WTC11 (cell line): Measurements from ENCODE around the gene AGMAT. TPM values are rescaled to one million over a fixed set of nuclear protein-coding genes. Genes with fewer than 3 reads are reported as not detected.
A peak's percentile ranks its signal among the peaks of the same experiment; 100 is the strongest.

Experiments
- ATAC-seq: fragments of 200-7000 bp; cut with Tn5 transposase; 2 replicates; pipeline ENCODE4 v1.10.0; 2021; ENCODE audit warnings: mild to moderate bottlenecking, moderate library complexity
- CTCF ChIA-PET: fragments of 300-600 bp; sonication (Branson Sonifier 250); formaldehyde crosslinking; loops from one replicate; lab custom pipeline; 2021; ENCODE audit warnings: antibody characterized with exemption; lab: Charles Lee
- POLR2A ChIA-PET: fragments of 350-600 bp; sonication (Branson Sonifier 250); formaldehyde crosslinking; loops from one replicate; lab custom pipeline; 2021; ENCODE audit warnings: antibody characterized with exemption; lab: Charles Lee
- DNase-seq: peaks from one replicate; pipeline ENCODE4 v3.0.0; 2021; ENCODE audit warnings: low spot score
- H3K27ac Mint-ChIP-seq: 2 replicates; pipeline ENCODE4 v1.8.0; 2021; ENCODE audit warnings: mixed read lengths
- H3K27me3 Mint-ChIP-seq: 2 replicates; pipeline ENCODE4 v1.8.0; 2021; ENCODE audit warnings: low read depth, mild to moderate bottlenecking, moderate library complexity, mixed read lengths
- H3K36me3 Mint-ChIP-seq: 2 replicates; pipeline ENCODE4 v1.8.0; 2021; ENCODE audit warnings: mixed read lengths
- H3K4me1 Mint-ChIP-seq: 2 replicates; pipeline ENCODE4 v1.8.0; 2022; ENCODE audit warnings: mixed read lengths
- H3K4me3 Mint-ChIP-seq: 2 replicates; pipeline ENCODE4 v1.8.0; 2021; ENCODE audit warnings: mild to moderate bottlenecking, moderate library complexity, mixed read lengths
- H3K9me3 Mint-ChIP-seq: 2 replicates; pipeline ENCODE4 v1.8.0; 2021; ENCODE audit warnings: mixed read lengths
- ARID4B ChIP-seq: sonication (generic); formaldehyde crosslinking; IDR thresholded peaks from 2 replicates; pipeline ENCODE4 v1.8.0; 2023; ENCODE audit warnings: missing genetic modification reagents, mild to moderate bottlenecking, borderline replicate concordance
- CREM ChIP-seq: sonication (generic); formaldehyde crosslinking; IDR thresholded peaks from 2 replicates; pipeline ENCODE4 v1.8.1; 2022; ENCODE audit warnings: mild to moderate bottlenecking, missing genetic modification reagents, moderate library complexity
- E2F4 ChIP-seq: sonication (generic); formaldehyde crosslinking; IDR thresholded peaks from 2 replicates; pipeline ENCODE4 v1.8.1; 2022; ENCODE audit warnings: low read depth, mild to moderate bottlenecking, moderate library complexity, missing genetic modification reagents, borderline replicate concordance
- GABPB1 ChIP-seq: sonication (generic); formaldehyde crosslinking; IDR thresholded peaks from 2 replicates; pipeline ENCODE4 v1.8.1; 2023; ENCODE audit warnings: mild to moderate bottlenecking, missing genetic modification reagents
- SMAD3 ChIP-seq: sonication (generic); formaldehyde crosslinking; IDR thresholded peaks from 2 replicates; pipeline ENCODE4 v1.8.0; 2022; ENCODE audit warnings: missing genetic modification reagents, mild to moderate bottlenecking, borderline replicate concordance
- SP1 ChIP-seq: sonication (generic); formaldehyde crosslinking; conservative IDR thresholded peaks from 2 replicates; pipeline ENCODE4 v1.8.1; 2022; ENCODE audit warnings: missing genetic modification reagents
- ZNF425 ChIP-seq: fragments of 250-450 bp; sonication (Bioruptor Pico); conservative IDR thresholded peaks from 2 replicates; pipeline ENCODE4 v1.9.0; 2021; ENCODE audit warnings: mild to moderate bottlenecking
- total RNA-seq: library from RNA; stranded (reverse); gene quantifications from 3 replicates; pipeline ENCODE4 v1.2.3, GENCODE V29; 2021
- TF ChIP-seq, protein P1 (sequence below): sonication (generic); formaldehyde crosslinking; IDR thresholded peaks from 2 replicates; pipeline ENCODE4 v1.8.1; 2023; ENCODE audit warnings: mild to moderate bottlenecking, missing genetic modification reagents, borderline replicate concordance
- TF ChIP-seq, protein P2 (sequence below): sonication (generic); formaldehyde crosslinking; IDR thresholded peaks from 2 replicates; pipeline ENCODE4 v1.8.1; 2023; ENCODE audit warnings: mild to moderate bottlenecking, missing genetic modification reagents

The AGMAT gene
- total RNA-seq, 1 experiment from 2014 or later = 5.5 TPM

DNA sequence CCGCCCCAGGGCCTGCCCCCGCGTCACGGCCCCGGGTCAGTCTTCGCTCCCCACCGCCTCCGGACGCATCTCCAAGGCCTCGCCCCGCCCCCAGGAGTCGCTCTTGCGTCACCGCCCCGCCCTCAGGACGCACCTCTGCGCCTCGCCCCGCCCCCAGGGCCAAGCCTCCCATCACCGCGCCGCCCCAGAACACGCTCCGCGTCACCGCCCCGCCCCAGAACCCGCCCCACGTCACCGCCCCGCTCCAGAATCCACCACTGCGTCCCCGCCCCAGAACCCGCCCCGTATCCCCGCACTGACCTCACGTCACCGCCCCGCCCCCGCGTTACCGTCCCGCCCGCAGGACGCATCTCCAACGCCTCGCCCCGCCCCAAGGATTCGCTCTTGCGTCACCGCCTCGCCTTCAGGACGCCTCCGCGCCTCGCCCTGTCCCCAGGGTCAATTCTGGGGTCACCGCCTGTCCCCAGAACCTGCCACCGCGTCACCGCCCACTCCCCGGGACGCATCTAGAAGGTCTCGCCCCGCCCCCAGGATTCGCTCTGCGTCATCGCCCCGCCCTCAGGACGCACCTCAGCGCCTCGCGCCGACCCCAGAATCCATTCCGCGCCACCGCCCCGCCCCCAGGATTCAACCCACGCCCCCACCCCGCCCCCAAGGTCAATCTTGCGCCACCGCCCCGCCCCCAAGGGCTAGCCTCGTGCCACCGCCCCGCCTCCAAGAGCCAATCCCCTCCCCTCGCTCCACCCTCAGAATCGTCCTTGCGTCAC, 60.4 kb downstream of the AGMAT start:
- peak; percentile 100 for DNase-seq
- TF ChIP-seq SMAD3 (no peak), SP1 (CRISPR knock-in tag) (peak; percentile 7; the same call in 1 of the 2 replicates), ARID4B (CRISPR knock-in tag) (0 out of 2 replicates have a peak, but pooled peaks have one; percentile 2), ZNF425 (CRISPR knock-in tag) (no peak), CREM (CRISPR knock-in tag) (0 out of 2 replicates have a peak, but pooled peaks have one; percentile 28), GABPB1 (CRISPR knock-in tag) (peak; percentile 41; the same call in 1 of the 2 replicates)
- ChIA-PET POLR2A (interaction anchor here (0.9 kb wide), 1 partner anchor 15 kb away, joined by 5 read pairs; no protein-coding TSS in a partner anchor), CTCF (interaction anchor here (0.8 to 1.0 kb wide), 2 partner anchors 60 to 79 kb away, joined by 3 to 4 read pairs; no protein-coding TSS in a partner anchor)
- no peaks in the 10 kb centered on the region for H3K9me3 Mint-ChIP-seq
- ATAC-seq = peak; percentile 46
- peaks cover 39% of the 10 kb centered on the region for H3K4me1 Mint-ChIP-seq
- peak overlapping the region; percentile 97 for H3K27ac Mint-ChIP-seq
- peak overlapping the region; percentile 94 for H3K4me3 Mint-ChIP-seq
- H3K36me3 Mint-ChIP-seq = no peaks in the 10 kb centered on the region
- H3K27me3 Mint-ChIP-seq = no peaks in the 10 kb centered on the region

- Mint-ChIP-seq H3K36me3 (no peaks in the 10 kb centered on the region), H3K27ac (peak within 1 kb of the TSS; percentile 98), H3K9me3 (no peaks in the 10 kb centered on the region), H3K4me1 (peaks cover 39% of the 10 kb centered on the region), H3K4me3 (peak within 1 kb of the TSS; percentile 94), H3K27me3 (no peaks in the 10 kb centered on the region)
- DNase-seq (no peak), ATAC-seq (no peak)
- POLR2A ChIA-PET = interaction anchor here (0.9 kb wide), 1 partner anchor 15 kb away, joined by 5 read pairs; no protein-coding TSS in a partner anchor
- CTCF ChIA-PET = interaction anchor here (0.8 to 0.9 kb wide), 2 partner anchors 15 to 60 kb away, joined by 4 read pairs; no protein-coding TSS in a partner anchor
- TF ChIP-seq, protein P1, sequence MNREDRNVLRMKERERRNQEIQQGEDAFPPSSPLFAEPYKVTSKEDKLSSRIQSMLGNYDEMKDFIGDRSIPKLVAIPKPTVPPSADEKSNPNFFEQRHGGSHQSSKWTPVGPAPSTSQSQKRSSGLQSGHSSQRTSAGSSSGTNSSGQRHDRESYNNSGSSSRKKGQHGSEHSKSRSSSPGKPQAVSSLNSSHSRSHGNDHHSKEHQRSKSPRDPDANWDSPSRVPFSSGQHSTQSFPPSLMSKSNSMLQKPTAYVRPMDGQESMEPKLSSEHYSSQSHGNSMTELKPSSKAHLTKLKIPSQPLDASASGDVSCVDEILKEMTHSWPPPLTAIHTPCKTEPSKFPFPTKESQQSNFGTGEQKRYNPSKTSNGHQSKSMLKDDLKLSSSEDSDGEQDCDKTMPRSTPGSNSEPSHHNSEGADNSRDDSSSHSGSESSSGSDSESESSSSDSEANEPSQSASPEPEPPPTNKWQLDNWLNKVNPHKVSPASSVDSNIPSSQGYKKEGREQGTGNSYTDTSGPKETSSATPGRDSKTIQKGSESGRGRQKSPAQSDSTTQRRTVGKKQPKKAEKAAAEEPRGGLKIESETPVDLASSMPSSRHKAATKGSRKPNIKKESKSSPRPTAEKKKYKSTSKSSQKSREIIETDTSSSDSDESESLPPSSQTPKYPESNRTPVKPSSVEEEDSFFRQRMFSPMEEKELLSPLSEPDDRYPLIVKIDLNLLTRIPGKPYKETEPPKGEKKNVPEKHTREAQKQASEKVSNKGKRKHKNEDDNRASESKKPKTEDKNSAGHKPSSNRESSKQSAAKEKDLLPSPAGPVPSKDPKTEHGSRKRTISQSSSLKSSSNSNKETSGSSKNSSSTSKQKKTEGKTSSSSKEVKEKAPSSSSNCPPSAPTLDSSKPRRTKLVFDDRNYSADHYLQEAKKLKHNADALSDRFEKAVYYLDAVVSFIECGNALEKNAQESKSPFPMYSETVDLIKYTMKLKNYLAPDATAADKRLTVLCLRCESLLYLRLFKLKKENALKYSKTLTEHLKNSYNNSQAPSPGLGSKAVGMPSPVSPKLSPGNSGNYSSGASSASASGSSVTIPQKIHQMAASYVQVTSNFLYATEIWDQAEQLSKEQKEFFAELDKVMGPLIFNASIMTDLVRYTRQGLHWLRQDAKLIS (CRISPR knock-in tag) = no peak
- TF ChIP-seq ARID4B (CRISPR knock-in tag) = 0 out of 2 replicates have a peak, but pooled peaks have one; percentile 40
- TF ChIP-seq, protein P2, sequence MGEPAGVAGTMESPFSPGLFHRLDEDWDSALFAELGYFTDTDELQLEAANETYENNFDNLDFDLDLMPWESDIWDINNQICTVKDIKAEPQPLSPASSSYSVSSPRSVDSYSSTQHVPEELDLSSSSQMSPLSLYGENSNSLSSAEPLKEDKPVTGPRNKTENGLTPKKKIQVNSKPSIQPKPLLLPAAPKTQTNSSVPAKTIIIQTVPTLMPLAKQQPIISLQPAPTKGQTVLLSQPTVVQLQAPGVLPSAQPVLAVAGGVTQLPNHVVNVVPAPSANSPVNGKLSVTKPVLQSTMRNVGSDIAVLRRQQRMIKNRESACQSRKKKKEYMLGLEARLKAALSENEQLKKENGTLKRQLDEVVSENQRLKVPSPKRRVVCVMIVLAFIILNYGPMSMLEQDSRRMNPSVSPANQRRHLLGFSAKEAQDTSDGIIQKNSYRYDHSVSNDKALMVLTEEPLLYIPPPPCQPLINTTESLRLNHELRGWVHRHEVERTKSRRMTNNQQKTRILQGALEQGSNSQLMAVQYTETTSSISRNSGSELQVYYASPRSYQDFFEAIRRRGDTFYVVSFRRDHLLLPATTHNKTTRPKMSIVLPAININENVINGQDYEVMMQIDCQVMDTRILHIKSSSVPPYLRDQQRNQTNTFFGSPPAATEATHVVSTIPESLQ (CRISPR knock-in tag) = no peak
- TF ChIP-seq E2F4 = no peak
Measured at GRCh38 chr1:15524021-15524282, 60.9 kb downstream of the AGMAT start, which contains the start of gene CASP9. TSS of gene CASP9 (minus strand) at chr1:15524215. CDS start at chr1:15524200, 15 bp downstream.
